Caco-2 (cell line): ENCODE data around the gene MYOZ2. TPM values are rescaled to one million over a fixed set of nuclear protein-coding genes. Genes with fewer than 3 reads are reported as not detected.
A peak's percentile ranks its signal among the peaks of the same experiment; 100 is the strongest.

ENCODE experiments used
- BruUV-seq: library from RNA; stranded (reverse); fragments of 400-500 nt; replicated peaks from 2 replicates; lab custom pipeline; 2021; lab: Mats Ljungman, UMichigan
- CTCF ChIA-PET: fragments of 300-600 bp; sonication (Branson Sonifier 250); formaldehyde crosslinking; loops from one replicate; lab custom pipeline; 2022; ENCODE audit warnings: antibody characterized with exemption; lab: Charles Lee
- POLR2A ChIA-PET: fragments of 300-600 bp; sonication (Branson Sonifier 250); formaldehyde crosslinking; loops from one replicate; lab custom pipeline; 2022; ENCODE audit warnings: antibody characterized with exemption; lab: Charles Lee
- DNase-seq, 2 experiments: peaks; one replicate each; pipeline versions ENCODE4 v3.0.0 to v3.0.0-alpha.2; 2020 to 2022
- H3K27me3 ChIP-seq: replicated peaks from 2 replicates; pipeline ENCODE4 v1.6.0; 2011; ENCODE audit warnings: low read length; ENCODE audit not compliant: control insufficient read depth, insufficient read depth
- H3K36me3 ChIP-seq: 2 replicates; pipeline ENCODE4 v1.5.1; 2011; ENCODE audit warnings: low read length; ENCODE audit not compliant: control insufficient read depth, insufficient read depth
- H3K4me1 ChIP-seq: fragments of 250-450 bp; sonication (Bioruptor Pico); 2 replicates; pipeline ENCODE4 v1.5.1; 2020; ENCODE audit warnings: mild to moderate bottlenecking
- H3K4me3 ChIP-seq: 2 replicates; pipeline ENCODE4 v1.5.1; 2011; ENCODE audit warnings: low read depth, mild to moderate bottlenecking, control low read depth, low read length
- H3K9me3 ChIP-seq: fragments of 250-450 bp; sonication (Bioruptor Pico); 2 replicates; pipeline ENCODE4 v1.5.1; 2020; ENCODE audit warnings: mild to moderate bottlenecking, moderate library complexity
- H3K27ac Mint-ChIP-seq: one replicate; pipeline ENCODE4 v1.8.0; 2022; ENCODE audit warnings: mixed read lengths; ENCODE audit not compliant: unreplicated experiment
- H3K27me3 Mint-ChIP-seq: one replicate; pipeline ENCODE4 v1.8.0; 2022; ENCODE audit warnings: mixed read lengths; ENCODE audit not compliant: insufficient read depth, unreplicated experiment
- H3K36me3 Mint-ChIP-seq: one replicate; pipeline ENCODE4 v1.8.0; 2022; ENCODE audit warnings: mild to moderate bottlenecking, mixed read lengths; ENCODE audit not compliant: insufficient read depth, unreplicated experiment
- H3K4me1 Mint-ChIP-seq: one replicate; pipeline ENCODE4 v1.8.0; 2022; ENCODE audit warnings: low read depth, mixed read lengths; ENCODE audit not compliant: unreplicated experiment
- H3K4me3 Mint-ChIP-seq: one replicate; pipeline ENCODE4 v1.8.0; 2022; ENCODE audit warnings: mild to moderate bottlenecking, moderate library complexity, mixed read lengths; ENCODE audit not compliant: unreplicated experiment
- H3K9me3 Mint-ChIP-seq: one replicate; pipeline ENCODE4 v1.8.0; 2022; ENCODE audit warnings: mixed read lengths; ENCODE audit not compliant: unreplicated experiment
- CTCF ChIP-seq, 2 experiments: fragments of 200-600 bp in 1 of 2; IDR thresholded peaks; 1 replicate in 1 of 2; 2 replicates in 1 of 2; pipeline versions ENCODE4 v1.5.1 to v1.8.0; 2011 to 2022; ENCODE audit warnings: antibody characterized with exemption in 1 of 2, control low read depth in 1 of 2, inconsistent platforms in 1 of 2, low read depth in 1 of 2, low read length in 1 of 2, mild to moderate bottlenecking in 1 of 2, moderate library complexity in 1 of 2; ENCODE audit not compliant: insufficient read depth in 1 of 2, severe bottlenecking in 1 of 2, unreplicated experiment in 1 of 2
- intact Hi-C: fragments of 100-400 bp; cut with micrococcal nuclease; formaldehyde crosslinking; loops from one replicate; pipeline ENCODE4 v1.10.0; 2022; ENCODE audit not compliant: unreplicated experiment
- total RNA-seq: library from RNA; stranded (reverse); gene quantifications from 2 replicates; pipeline ENCODE4 v1.2.3, GENCODE V29; 2022

MYOZ2 gene
- total RNA-seq, 1 experiment from 2014 or later: 0.18 TPM

- CTCF ChIA-PET: interaction anchor here (1.3 kb wide), 1 partner anchor 51 kb away, joined by 3 read pairs; no protein-coding TSS in a partner anchor
- intact Hi-C loops: loop anchor here (1.0 kb wide), 2 partner anchors 10 to 12 kb away; no protein-coding TSS in a partner anchor
- H3K9me3 Mint-ChIP-seq: peaks cover 39% of the 10 kb centered on the region
Measured at GRCh38 chr4:119093042-119093827, 42.4 kb upstream of the MYOZ2 start.

GRCh38 chr4:119097282-119097900 is 38.2 kb upstream of the MYOZ2 start:
- peaks cover 19% of the 10 kb centered on the region for H3K36me3 Mint-ChIP-seq
- Histone ChIP-seq H3K36me3 (no peaks in the 10 kb centered on the region), H3K27me3 (no peaks in the 10 kb centered on the region), H3K4me3 (no peak overlapping the region), H3K9me3 (no peaks in the 10 kb centered on the region), H3K4me1 (peaks cover 51% of the 10 kb centered on the region)
- H3K27ac Mint-ChIP-seq: no peak overlapping the region
- BruUV-seq: no TSS peak
- intact Hi-C loops: no loop called here
- H3K9me3 Mint-ChIP-seq: peaks cover 17% of the 10 kb centered on the region
- ChIA-PET CTCF (no interaction called here), POLR2A (no interaction called here)
- no peak overlapping the region for H3K4me3 Mint-ChIP-seq
- DNase-seq: no peak
- no peaks in the 10 kb centered on the region for H3K27me3 Mint-ChIP-seq
- H3K4me1 Mint-ChIP-seq: peaks cover 38% of the 10 kb centered on the region
- no peak for TF ChIP-seq CTCF (IDR thresholded peaks at IDR 0.05; ENCODE audit: insufficient read depth in 1 of 2, low read depth in 1 of 2, low read length in 1 of 2, severe bottlenecking in 1 of 2, unreplicated experiment in 1 of 2)

More at GRCh38 chr4:119093042-119093827, 42.4 kb upstream of the MYOZ2 start:
- DNase-seq: peak; percentile 37 to 42
- Mint-ChIP-seq H3K4me3 (peak overlapping the region; percentile 28), H3K27me3 (no peaks in the 10 kb centered on the region), H3K36me3 (peaks cover 6% of the 10 kb centered on the region), H3K4me1 (peaks cover 40% of the 10 kb centered on the region), H3K27ac (peak overlapping the region; percentile 86)
- no TSS peak for BruUV-seq
- Histone ChIP-seq H3K4me3 (no peak overlapping the region), H3K9me3 (peaks cover 3% of the 10 kb centered on the region), H3K36me3 (no peaks in the 10 kb centered on the region), H3K4me1 (peaks cover 34% of the 10 kb centered on the region), H3K27me3 (no peaks in the 10 kb centered on the region)
- no peak for TF ChIP-seq CTCF (IDR thresholded peaks at IDR 0.05; ENCODE audit: insufficient read depth in 1 of 2, low read depth in 1 of 2, low read length in 1 of 2, severe bottlenecking in 1 of 2, unreplicated experiment in 1 of 2)
- POLR2A ChIA-PET: interaction anchor here (0.7 kb wide), 1 partner anchor 47 kb away, joined by 5 read pairs; no protein-coding TSS in a partner anchor

- BruUV-seq: no TSS peak
- Histone ChIP-seq H3K27me3 (no peaks in the 10 kb centered on the region), H3K36me3 (no peaks in the 10 kb centered on the region), H3K9me3 (no peaks in the 10 kb centered on the region), H3K4me1 (peaks cover 56% of the 10 kb centered on the region), H3K4me3 (no peak overlapping the region)
- H3K27ac Mint-ChIP-seq: no peak overlapping the region
- H3K36me3 Mint-ChIP-seq: peaks cover 19% of the 10 kb centered on the region
- intact Hi-C loops: no loop called here
- no peak overlapping the region for H3K4me3 Mint-ChIP-seq
- H3K4me1 Mint-ChIP-seq: peaks cover 33% of the 10 kb centered on the region
- no peak for DNase-seq
- H3K9me3 Mint-ChIP-seq: peaks cover 16% of the 10 kb centered on the region
- POLR2A ChIA-PET: no interaction called here
- CTCF ChIA-PET: no interaction called here
- TF ChIP-seq CTCF (IDR thresholded peaks at IDR 0.05; ENCODE audit: insufficient read depth in 1 of 2, low read depth in 1 of 2, low read length in 1 of 2, severe bottlenecking in 1 of 2, unreplicated experiment in 1 of 2): no peak
- no peaks in the 10 kb centered on the region for H3K27me3 Mint-ChIP-seq
Measured at GRCh38 chr4:119098306-119098705, 37.3 kb upstream of the MYOZ2 start.
